Dermis blood vessel endothelial cell (primary cell): Measurements from ENCODE around the gene MYBPH. TPM values are rescaled to one million over a fixed set of nuclear protein-coding genes. Genes with fewer than 3 reads are reported as not detected.

ENCODE experiments used
- DNase-seq: peaks from one replicate; pipeline ENCODE4 v3.0.0; 2010
- total RNA-seq: library from RNA; depleted of rRNA; stranded (reverse); fragments of >200 nt; gene quantifications from 2 replicates; pipeline ENCODE4 v1.2.3, GENCODE V29; 2014

MYBPH gene
- total RNA-seq, 1 donor from 2014 or later: not detected

GRCh38 chr1:203199816-203200571 lies 24.4 kb upstream of the MYBPH start:
- no peak for DNase-seq

- no peak for DNase-seq
Observed at GRCh38 chr1:203199481-203199815, 23.8 kb upstream of the MYBPH start.

GRCh38 chr1:203199002-203199401 lies 23.4 kb upstream of the MYBPH start:
- no peak for DNase-seq

GRCh38 chr1:203197625-203198024 lies 22.0 kb upstream of the MYBPH start:
- DNase-seq: no peak

GRCh38 chr1:203196371-203196770 lies 20.7 kb upstream of the MYBPH start:
- DNase-seq: no peak

GRCh38 chr1:203190949-203191348 lies 15.3 kb upstream of the MYBPH start:
- no peak for DNase-seq

- DNase-seq: no peak
Observed at GRCh38 chr1:203189951-203190352, 14.3 kb upstream of the MYBPH start.

GRCh38 chr1:203188686-203189232 lies 13.1 kb upstream of the MYBPH start:
- DNase-seq: no peak

GRCh38 chr1:203187689-203188264 lies 12.2 kb upstream of the MYBPH start:
- no peak for DNase-seq

GRCh38 chr1:203187304-203187685 lies 11.7 kb upstream of the MYBPH start:
- no peak for DNase-seq

- peak; percentile 4 for DNase-seq
Observed at GRCh38 chr1:203186446-203187303, 11.0 kb upstream of the MYBPH start, which contains the start of gene CHI3L1. CHI3L1 (minus strand) TSS chr1:203186704; CDS start chr1:203186623, 81 bp downstream.

- DNase-seq: no peak
Observed at GRCh38 chr1:203186091-203186445, 10.4 kb upstream of the MYBPH start.

GRCh38 chr1:203185585-203185984 lies 10.0 kb upstream of the MYBPH start:
- no peak for DNase-seq

GRCh38 chr1:203185061-203185461 lies 9.4 kb upstream of the MYBPH start:
- no peak for DNase-seq

GRCh38 chr1:203184467-203184866 lies 8.8 kb upstream of the MYBPH start:
- no peak for DNase-seq

- DNase-seq: no peak
Observed at GRCh38 chr1:203183828-203184227, 8.2 kb upstream of the MYBPH start.

GRCh38 chr1:203182387-203182953 lies 6.8 kb upstream of the MYBPH start:
- DNase-seq: no peak

- DNase-seq: no peak
Observed at GRCh38 chr1:203181586-203182386, 6.2 kb upstream of the MYBPH start.

- DNase-seq: no peak
Observed at GRCh38 chr1:203180611-203181330, 5.1 kb upstream of the MYBPH start.

GRCh38 chr1:203179667-203180005 lies 4.0 kb upstream of the MYBPH start:
- no peak for DNase-seq

- DNase-seq: no peak
Observed at GRCh38 chr1:203178821-203179666, 3.4 kb upstream of the MYBPH start.
